K562 treated with DMSO at 1 percent for 48 hours (cell line): ENCODE measurements around the gene CCNB1. TPM values are rescaled to one million over a fixed set of nuclear protein-coding genes. Genes with fewer than 3 reads are reported as not detected.

Source experiments
- total RNA-seq: library from RNA; unstranded; fragments of 300-600 nt; gene quantifications from 2 replicates; pipeline ENCODE4 v1.2.3, GENCODE V29; 2022; ENCODE audit warnings: low replicate concordance; ENCODE audit errors: extremely low read depth

CCNB1 gene
- not detected in 2 replicates for total RNA-seq

GRCh38 chr5:69166686-69167492 is at the start of gene CCNB1:
Gene CCNB1 (plus strand): TSS chr5:69167150. CDS start chr5:69167263, 113 bp downstream.

GRCh38 chr5:69189162-69190086 is 22.5 kb downstream of the CCNB1 start, which contains the start of gene CENPH:
Gene CENPH (plus strand): TSS chr5:69189583. CDS start chr5:69189635, 52 bp downstream.

Other genes with a start within 250 kb of the CCNB1 start
- not detected in 2 replicates for gene SLC30A5, start 73.1 kb upstream of the CCNB1 start, total RNA-seq
- gene CENPH, start 22.4 kb downstream of the CCNB1 start, total RNA-seq: not detected in 2 replicates
- gene CDK7, start 67.7 kb downstream of the CCNB1 start, total RNA-seq: not detected in 2 replicates
- gene CCDC125, start 165.7 kb downstream of the CCNB1 start, total RNA-seq: not detected in 2 replicates
- gene AK6, start 202.4 kb downstream of the CCNB1 start, total RNA-seq: not detected in 2 replicates
- not detected in 2 replicates for gene TAF9, start 202.4 kb downstream of the CCNB1 start, total RNA-seq
- not detected in 2 replicates for gene RAD17, start 202.7 kb downstream of the CCNB1 start, total RNA-seq
- gene MARVELD2, start 248.0 kb downstream of the CCNB1 start, total RNA-seq: not detected in 2 replicates